OCI-LY3 (cell line): ENCODE data around the gene WSCD2.

Experiments used
- EZH2phosphoT487 ChIP-seq: fragments of 200-600 bp; shearing (Covaris generic); IDR thresholded peaks from 2 replicates; pipeline ENCODE4 v1.6.1; 2018; ENCODE audit warnings: antibody characterized with exemption, mixed run types, low read depth
- TF ChIP-seq, protein P1 (sequence below): fragments of 200-600, 300-600 bp; sonication (generic); IDR thresholded peaks from 2 replicates; pipeline ENCODE4 v1.5.1; 2014; ENCODE audit warnings: antibody characterized with exemption, low read length, low read depth

GRCh38 chr12:108116254-108116653 is 12.8 kb upstream of the WSCD2 start:
- TF ChIP-seq, protein P1, sequence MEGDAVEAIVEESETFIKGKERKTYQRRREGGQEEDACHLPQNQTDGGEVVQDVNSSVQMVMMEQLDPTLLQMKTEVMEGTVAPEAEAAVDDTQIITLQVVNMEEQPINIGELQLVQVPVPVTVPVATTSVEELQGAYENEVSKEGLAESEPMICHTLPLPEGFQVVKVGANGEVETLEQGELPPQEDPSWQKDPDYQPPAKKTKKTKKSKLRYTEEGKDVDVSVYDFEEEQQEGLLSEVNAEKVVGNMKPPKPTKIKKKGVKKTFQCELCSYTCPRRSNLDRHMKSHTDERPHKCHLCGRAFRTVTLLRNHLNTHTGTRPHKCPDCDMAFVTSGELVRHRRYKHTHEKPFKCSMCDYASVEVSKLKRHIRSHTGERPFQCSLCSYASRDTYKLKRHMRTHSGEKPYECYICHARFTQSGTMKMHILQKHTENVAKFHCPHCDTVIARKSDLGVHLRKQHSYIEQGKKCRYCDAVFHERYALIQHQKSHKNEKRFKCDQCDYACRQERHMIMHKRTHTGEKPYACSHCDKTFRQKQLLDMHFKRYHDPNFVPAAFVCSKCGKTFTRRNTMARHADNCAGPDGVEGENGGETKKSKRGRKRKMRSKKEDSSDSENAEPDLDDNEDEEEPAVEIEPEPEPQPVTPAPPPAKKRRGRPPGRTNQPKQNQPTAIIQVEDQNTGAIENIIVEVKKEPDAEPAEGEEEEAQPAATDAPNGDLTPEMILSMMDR = no peak
- TF ChIP-seq EZH2phosphoT487 = no peak
